ENCODE measurements around the gene MDK.

Gene MDK

GRCh38 chr11:46386005-46386578 lies 4.6 kb downstream of the MDK start:
- Histone ChIP-seq H3K79me2 (ENCODE audit: control insufficient read depth, low read length) (no peaks in the 10 kb centered on the region), H3K4me3 (ENCODE audit: low read length) (no peak overlapping the region), H4K20me1 (ENCODE audit: control insufficient read depth, insufficient read depth, low read depth, low read length) (no peaks in the 10 kb centered on the region; the same call in 1 of the 2 replicates), H3K9me2 (replicated peaks; ENCODE audit: control insufficient read depth, low read length) (no peaks in the 10 kb centered on the region), H3K27ac (ENCODE audit: low read depth, low read length) (no peak overlapping the region), H3K36me3 (ENCODE audit: control insufficient read depth, low read length) (no peaks in the 10 kb centered on the region), H3F3A (ENCODE audit: control insufficient read depth, insufficient read depth) (no peaks in the 10 kb centered on the region; the same call in 1 of the 2 replicates), H3K27me3 (ENCODE audit: control insufficient read depth, low read length) (peaks cover 60% of the 10 kb centered on the region), H3K9me3 (ENCODE audit: control insufficient read depth, insufficient read depth, low read length) (no peaks in the 10 kb centered on the region), H3K4me2 (ENCODE audit: low read length) (no peak overlapping the region), H3K4me1 (ENCODE audit: control insufficient read depth, low read length) (peaks cover 29% of the 10 kb centered on the region)
- no peak for TF ChIP-seq CTCF (IDR thresholded peaks at IDR 0.05; ENCODE audit: low read depth, low read length, poor library complexity, severe bottlenecking)
- no peak for TF ChIP-seq EZH2phosphoT487 (IDR thresholded peaks at IDR 0.05; ENCODE audit: borderline replicate concordance, low read length)

GRCh38 chr11:46386674-46387073 lies 5.2 kb downstream of the MDK start:
- H3K36me3 ChIP-seq (ENCODE audit: control insufficient read depth, low read length), result no peaks in the 10 kb centered on the region
- H3K79me2 ChIP-seq (ENCODE audit: control insufficient read depth, low read length), result no peaks in the 10 kb centered on the region
- H3K9me2 ChIP-seq (replicated peaks; ENCODE audit: control insufficient read depth, low read length), result no peaks in the 10 kb centered on the region
- H4K20me1 ChIP-seq (ENCODE audit: control insufficient read depth, insufficient read depth, low read depth, low read length), result no peaks in the 10 kb centered on the region; the same call in 1 of the 2 replicates
- TF ChIP-seq CTCF (IDR thresholded peaks at IDR 0.05; ENCODE audit: low read depth, low read length, poor library complexity, severe bottlenecking), result no peak
- TF ChIP-seq EZH2phosphoT487 (IDR thresholded peaks at IDR 0.05; ENCODE audit: borderline replicate concordance, low read length), result no peak
- no peak overlapping the region for H3K27ac ChIP-seq (ENCODE audit: low read depth, low read length)
- H3K27me3 ChIP-seq (ENCODE audit: control insufficient read depth, low read length), result peaks cover 62% of the 10 kb centered on the region
- H3K4me2 ChIP-seq (ENCODE audit: low read length), result no peak overlapping the region
- no peaks in the 10 kb centered on the region; the same call in 1 of the 2 replicates for H3F3A ChIP-seq (ENCODE audit: control insufficient read depth, insufficient read depth)
- H3K4me3 ChIP-seq (ENCODE audit: low read length), result no peak overlapping the region
- peaks cover 29% of the 10 kb centered on the region for H3K4me1 ChIP-seq (ENCODE audit: control insufficient read depth, low read length)
- no peaks in the 10 kb centered on the region for H3K9me3 ChIP-seq (ENCODE audit: control insufficient read depth, insufficient read depth, low read length)

GRCh38 chr11:46387456-46387855 lies 6.0 kb downstream of the MDK start:
- no peaks in the 10 kb centered on the region; the same call in 1 of the 2 replicates for H4K20me1 ChIP-seq (ENCODE audit: control insufficient read depth, insufficient read depth, low read depth, low read length)
- no peak overlapping the region for H3K4me3 ChIP-seq (ENCODE audit: low read length)
- no peak overlapping the region for H3K4me2 ChIP-seq (ENCODE audit: low read length)
- H3K27ac ChIP-seq (ENCODE audit: low read depth, low read length), result no peak overlapping the region
- peaks cover 26% of the 10 kb centered on the region for H3K4me1 ChIP-seq (ENCODE audit: control insufficient read depth, low read length)
- H3F3A ChIP-seq (ENCODE audit: control insufficient read depth, insufficient read depth), result no peaks in the 10 kb centered on the region; the same call in 1 of the 2 replicates
- H3K9me2 ChIP-seq (replicated peaks; ENCODE audit: control insufficient read depth, low read length), result no peaks in the 10 kb centered on the region
- TF ChIP-seq EZH2phosphoT487 (IDR thresholded peaks at IDR 0.05; ENCODE audit: borderline replicate concordance, low read length), result no peak
- no peak for TF ChIP-seq CTCF (IDR thresholded peaks at IDR 0.05; ENCODE audit: low read depth, low read length, poor library complexity, severe bottlenecking)
- no peaks in the 10 kb centered on the region for H3K36me3 ChIP-seq (ENCODE audit: control insufficient read depth, low read length)
- H3K27me3 ChIP-seq (ENCODE audit: control insufficient read depth, low read length), result peaks cover 59% of the 10 kb centered on the region
- no peaks in the 10 kb centered on the region for H3K9me3 ChIP-seq (ENCODE audit: control insufficient read depth, insufficient read depth, low read length)
- no peaks in the 10 kb centered on the region for H3K79me2 ChIP-seq (ENCODE audit: control insufficient read depth, low read length)
